GM21825 (cell line): Measurements from ENCODE around the gene CASP2.
A peak's percentile ranks its signal among the peaks of the same experiment; 100 is the strongest.

Experiments
- ATAC-seq: cut with Tn5 transposase; IDR thresholded peaks from one replicate; pipeline ENCODE4 v1.9.1; 2021; ENCODE audit warnings: mild to moderate bottlenecking, moderate library complexity; ENCODE audit not compliant: unreplicated experiment

The CASP2 gene

DNA sequence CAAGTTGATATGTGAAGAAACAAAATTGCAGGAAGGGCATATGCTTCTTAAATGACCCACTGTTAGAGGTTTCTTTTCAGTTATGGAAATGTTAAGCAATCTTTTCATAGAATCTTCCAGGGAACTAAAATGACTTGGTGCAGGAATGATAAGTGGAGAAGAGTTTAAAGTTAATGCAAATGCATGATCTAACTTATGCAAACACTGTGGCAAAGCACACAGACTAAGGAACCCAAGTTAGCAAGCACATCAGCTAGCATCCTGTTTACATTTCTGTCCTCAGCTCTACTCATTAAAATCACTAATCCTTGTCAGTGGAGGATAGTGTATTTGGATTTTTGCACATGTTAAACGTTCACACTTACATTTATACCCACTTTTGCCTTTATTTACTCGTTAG is 37.1 kb downstream of the CASP2 start:
- ATAC-seq = peak; percentile 77

DNA sequence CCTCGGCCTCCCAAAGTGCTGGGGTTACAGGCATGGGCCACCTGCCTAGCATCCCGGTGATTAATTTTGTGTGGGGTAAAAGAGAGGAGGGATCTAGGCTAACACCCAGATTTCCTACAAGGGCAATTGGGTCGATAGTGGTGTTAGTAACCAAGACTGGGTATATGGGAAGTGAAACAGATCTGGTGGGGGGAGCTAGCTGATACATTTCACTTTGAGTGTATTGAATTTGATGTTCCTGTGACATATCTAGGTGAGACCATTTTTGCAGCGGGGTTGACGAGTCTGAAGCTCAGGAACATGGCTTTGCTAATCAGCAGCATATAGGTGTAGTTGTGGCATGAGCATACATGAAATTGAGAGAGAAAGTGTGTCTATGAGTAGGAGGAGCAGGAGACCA is 39.8 kb downstream of the CASP2 start:
- ATAC-seq = no peak

DNA sequence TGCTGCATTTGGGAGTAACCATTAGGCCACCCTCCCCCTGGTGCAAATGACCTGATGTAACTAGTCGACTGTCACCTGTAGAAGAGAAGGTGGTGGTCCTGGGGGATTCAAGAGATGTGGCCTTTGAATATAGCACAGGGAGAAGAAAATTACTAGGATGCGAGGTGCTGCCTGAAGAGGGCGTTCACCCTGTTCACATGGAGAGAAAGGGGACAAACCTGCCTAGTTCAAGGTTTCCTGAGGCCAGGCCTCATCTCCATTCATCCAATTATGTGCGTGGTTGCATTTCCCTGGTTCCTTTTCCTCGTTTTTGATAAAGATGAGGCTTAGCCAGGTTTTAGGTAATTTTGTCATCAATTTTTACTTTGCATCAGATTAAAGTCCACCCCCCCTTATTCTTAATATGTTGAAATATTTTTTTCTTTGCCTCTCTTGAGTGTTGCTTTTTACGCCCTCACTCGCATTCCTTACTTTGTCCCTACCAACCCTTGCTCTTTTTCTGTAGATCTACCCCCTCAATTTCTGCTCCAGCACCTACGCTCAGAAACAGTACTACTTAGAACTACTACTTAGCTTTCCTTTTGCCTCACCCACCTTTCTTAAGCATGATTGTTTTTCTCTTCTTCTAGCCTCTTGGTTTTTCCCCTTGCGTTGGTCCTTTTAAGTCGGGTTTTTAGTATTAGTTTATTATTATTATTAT is 41.5 kb downstream of the CASP2 start:
- no peak for ATAC-seq

DNA sequence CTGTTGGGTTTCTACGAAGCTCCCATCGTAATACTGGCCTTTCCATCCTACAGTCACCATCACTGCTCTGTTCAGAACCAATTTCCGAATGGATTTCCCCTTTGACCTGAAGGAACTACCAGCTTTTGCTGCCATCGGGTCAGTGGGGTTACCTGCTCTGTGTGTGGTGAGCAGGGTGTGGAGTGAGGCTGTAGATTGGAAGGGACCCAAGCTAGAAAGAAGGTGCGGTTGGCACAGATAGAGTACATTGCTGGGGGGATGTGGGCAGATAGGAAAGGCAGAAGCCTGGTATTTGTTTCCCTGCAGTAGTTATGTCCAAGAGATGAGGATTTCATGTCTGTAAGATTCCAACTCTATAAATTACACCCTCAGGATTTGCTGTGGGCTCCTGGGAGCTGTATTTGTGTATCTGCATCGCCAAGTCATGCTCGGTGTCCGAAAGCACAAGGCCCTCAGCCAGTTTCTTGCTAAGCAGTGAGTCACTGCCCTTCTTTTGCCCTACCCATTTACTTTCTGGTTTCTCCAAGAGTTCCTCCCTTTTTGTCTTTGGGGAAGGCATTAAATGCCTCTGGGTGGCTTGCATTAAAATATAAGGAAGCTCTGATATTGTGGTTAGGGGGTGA is 43.1 kb downstream of the CASP2 start:
- no peak for ATAC-seq

DNA sequence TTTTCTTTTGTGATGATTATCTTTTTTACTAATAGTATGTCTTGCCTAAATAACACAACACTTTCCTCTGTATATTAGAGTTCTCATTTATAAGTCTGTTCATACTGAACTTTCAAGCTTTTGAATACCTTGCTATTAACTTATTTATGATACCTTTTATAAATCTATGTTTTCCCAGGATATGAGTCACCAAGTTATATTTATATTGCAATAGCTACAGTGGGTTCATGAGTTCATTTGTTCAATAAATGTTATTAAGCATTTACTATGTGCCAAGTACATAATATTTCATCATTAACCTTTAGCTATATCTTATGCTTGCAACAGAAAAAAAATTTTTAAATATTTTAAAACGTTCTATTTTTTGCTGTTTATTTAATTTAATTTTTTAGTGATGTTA is 46.1 kb downstream of the CASP2 start:
- ATAC-seq = no peak

DNA sequence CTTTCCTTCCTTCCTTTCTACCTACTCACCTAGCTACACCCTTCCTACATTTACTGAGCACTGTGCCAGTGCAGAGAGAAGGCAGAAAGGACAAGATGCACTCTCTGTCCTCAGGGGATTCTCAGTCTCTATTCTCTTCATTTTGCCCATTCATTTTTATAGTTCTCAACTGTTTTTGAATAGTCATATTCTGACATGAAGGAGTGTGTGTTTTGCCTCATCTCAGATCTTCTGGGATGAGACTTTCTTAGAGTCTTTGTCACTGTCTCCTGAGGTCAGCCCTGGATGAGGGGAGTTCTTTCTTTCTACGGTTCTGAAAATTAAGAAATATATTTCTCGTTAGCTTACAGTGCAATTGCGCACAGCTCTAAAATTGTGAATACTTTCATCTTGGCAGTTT is 49.1 kb downstream of the CASP2 start:
- no peak for ATAC-seq

DNA sequence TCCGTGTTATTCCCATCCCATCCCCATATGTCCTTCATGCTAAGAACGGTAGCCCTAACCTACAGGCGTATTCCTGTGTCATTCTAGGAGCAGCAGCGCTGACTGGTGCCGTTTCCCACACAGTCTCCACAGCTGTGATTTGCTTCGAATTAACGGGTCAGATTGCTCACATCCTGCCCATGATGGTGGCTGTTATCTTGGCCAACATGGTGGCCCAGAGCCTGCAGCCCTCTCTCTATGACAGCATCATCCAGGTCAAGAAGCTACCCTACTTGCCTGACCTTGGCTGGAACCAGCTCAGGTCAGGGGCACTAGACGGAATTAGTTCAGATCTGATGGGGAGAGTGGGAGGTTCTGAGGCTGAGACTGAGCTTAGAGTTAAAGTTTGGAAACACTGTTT is 53.7 kb downstream of the CASP2 start:
- no peak for ATAC-seq

DNA sequence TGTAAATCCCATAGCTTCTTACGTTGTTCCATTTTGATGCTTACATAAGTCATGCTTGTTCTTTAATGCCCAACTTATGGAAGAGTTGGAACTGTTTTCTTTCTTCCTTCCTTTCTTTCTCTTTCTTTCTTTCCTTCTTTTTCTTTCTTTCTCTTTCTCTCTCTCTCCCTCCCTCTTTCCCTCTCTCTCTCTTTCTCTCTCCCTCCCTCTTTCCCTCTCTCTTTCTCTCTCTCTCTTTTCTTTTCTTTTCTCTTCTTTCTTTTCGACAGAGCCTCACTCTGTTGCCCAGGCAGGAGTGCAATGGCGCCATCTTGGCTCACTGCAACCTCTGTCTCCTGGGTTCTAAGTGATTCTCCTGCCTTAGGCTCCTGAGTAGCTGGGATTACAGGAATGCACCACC is 55.4 kb downstream of the CASP2 start:
- ATAC-seq = no peak

DNA sequence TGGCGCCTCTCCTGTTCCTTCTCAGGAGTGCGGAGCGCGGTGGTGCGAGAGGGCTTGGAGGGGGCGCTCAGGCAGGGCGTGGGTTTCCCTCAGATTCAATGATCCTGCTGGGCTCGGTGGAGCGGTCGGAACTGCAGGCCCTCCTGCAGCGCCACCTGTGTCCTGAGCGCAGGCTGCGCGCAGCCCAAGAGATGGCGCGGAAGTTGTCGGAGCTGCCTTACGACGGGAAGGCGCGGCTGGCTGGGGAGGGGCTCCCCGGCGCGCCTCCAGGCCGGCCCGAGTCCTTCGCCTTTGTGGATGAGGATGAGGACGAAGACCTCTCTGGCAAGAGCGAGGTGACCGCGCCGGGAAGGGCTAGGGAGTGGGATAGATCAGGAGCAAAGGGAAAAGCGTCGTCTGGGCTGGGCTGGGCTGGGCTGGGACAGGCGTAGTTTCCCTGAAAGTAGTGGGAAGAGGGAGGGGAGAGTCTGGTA is 57.3 kb downstream of the CASP2 start:
- ATAC-seq = peak; percentile 80

DNA sequence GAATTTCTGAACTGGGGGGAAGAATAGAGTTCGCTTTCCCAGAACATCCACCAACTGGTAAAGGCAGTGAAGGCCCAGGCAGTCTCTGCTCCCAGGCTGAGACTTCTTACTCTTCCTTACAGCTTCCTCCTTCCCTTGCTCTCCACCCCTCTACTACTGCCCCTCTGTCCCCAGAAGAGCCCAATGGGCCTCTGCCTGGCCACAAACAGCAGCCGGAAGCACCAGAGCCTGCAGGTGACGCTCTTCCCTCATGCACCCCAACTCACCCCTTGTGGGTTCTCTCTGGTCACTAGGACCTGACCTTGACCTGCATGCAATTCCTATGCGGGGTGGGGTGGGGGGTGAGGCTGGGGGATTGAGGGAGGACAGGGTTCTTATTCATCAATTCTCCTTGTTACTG is 57.9 kb downstream of the CASP2 start:
- ATAC-seq = no peak

DNA sequence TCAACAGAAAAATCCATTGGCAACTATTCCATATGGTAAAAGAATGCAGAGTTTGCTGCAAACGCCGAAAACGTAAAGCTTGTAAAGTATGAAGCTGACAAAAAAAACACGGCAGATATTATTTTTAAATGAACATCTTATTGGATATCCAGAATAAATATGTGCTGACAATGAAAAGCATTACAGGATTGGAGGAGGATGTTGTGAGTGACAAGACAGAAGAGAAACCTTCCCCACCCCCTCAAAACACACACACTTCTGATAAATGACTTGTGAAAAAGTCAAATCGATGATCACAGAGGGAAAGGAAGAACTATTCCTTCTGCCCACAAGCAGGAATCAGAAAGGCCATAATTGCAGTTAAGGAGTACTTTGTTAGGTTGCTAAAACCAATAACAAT is 59.8 kb downstream of the CASP2 start:
- ATAC-seq = no peak

DNA sequence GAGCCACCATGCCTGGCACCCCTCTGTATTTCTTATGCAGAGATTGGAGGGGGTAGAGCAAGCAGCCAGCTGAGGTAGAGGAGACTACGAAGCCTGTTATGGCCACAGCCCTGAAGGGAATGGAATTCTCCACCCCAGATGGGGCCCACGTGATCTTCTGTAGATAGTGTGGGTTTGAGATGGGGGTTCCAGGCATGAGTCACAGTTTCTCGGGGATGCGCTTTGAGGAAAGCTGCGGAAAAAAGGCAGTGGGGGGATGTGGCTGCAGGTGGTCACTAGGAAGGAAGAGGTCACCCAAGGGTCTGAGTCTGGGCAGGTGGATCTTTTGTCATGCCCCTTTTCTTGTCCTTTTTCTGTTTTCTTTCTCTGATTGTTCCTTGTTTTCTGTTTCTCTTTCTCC is 62.9 kb downstream of the CASP2 start:
- no peak for ATAC-seq

DNA sequence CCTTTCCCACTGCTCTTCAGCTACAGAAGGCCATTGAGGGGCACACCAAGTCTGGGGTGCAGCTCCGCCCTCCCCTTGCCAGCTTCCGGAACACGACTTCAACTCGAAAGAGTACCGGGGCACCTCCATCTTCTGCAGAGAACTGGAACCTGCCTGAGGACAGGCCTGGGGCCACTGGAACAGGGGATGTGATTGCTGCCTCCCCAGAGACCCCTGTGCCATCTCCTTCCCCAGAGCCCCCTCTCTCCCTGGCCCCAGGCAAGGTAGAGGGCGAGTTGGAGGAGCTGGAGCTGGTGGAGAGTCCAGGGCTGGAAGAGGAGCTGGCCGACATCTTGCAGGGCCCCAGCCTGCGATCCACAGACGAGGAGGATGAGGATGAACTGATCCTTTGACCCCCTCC is 63.4 kb downstream of the CASP2 start:
- ATAC-seq = no peak

DNA sequence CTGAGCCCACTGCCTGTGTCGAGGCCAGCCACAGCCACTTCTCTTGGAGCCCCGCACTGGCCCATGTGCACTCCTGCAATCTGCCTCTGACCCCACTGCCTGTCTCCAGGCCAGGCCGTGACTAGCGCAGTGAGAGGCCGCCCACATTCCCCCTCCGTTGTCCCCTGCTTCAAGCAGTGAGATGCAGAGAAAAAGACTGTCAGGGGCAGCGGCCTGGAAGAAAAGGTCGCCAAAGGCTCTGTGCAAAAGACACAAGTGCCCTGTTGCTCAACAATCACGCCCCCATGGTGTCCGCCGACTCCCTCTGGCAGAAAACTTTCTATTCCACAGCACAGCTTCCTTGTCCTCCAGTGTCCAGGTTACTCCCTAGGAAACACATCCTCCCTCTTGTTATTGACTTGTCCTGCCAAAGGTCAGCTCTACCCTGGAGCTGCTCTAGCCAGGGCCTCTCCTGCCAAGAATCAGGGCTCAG is 64.4 kb downstream of the CASP2 start:
- no peak for ATAC-seq

DNA sequence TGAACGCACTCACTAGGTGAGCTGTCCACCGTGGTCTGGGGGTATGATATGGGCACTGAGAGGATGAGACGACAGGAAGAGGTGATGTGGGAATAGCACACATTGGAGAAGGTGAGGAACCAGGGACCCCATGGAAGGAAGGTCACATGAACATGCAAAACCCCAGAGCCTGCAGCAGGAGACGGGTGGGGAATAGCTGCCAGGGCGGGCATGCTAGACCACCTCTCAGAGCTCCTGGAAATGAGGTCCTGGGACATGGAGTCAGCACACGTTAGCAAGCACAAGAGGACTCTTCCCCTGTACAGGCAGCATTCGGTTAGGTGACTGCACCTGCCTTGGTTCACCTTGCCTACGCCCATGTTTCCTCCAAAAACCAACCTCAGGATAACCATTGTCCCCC is 66.2 kb downstream of the CASP2 start:
- ATAC-seq = no peak

DNA sequence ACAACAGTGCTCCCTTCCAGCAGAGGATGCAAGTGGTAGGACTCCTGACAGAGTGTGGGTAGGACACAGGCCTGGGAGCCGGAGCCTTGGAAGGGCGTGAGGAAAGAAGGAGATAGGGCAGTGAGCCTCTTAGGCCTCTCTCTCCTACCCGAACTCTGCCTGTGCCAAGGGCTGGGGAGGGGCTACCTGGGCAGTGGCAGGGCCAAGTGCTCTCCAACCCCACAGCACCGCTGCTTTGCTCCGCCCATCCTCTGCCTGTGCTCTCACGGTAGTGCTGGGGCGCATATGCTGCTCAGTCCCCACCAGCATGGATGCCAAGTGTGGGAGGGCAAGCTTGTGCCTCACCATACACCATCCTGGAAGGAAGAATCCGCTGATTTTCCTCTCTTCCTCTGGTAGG is 66.8 kb downstream of the CASP2 start:
- no peak for ATAC-seq

DNA sequence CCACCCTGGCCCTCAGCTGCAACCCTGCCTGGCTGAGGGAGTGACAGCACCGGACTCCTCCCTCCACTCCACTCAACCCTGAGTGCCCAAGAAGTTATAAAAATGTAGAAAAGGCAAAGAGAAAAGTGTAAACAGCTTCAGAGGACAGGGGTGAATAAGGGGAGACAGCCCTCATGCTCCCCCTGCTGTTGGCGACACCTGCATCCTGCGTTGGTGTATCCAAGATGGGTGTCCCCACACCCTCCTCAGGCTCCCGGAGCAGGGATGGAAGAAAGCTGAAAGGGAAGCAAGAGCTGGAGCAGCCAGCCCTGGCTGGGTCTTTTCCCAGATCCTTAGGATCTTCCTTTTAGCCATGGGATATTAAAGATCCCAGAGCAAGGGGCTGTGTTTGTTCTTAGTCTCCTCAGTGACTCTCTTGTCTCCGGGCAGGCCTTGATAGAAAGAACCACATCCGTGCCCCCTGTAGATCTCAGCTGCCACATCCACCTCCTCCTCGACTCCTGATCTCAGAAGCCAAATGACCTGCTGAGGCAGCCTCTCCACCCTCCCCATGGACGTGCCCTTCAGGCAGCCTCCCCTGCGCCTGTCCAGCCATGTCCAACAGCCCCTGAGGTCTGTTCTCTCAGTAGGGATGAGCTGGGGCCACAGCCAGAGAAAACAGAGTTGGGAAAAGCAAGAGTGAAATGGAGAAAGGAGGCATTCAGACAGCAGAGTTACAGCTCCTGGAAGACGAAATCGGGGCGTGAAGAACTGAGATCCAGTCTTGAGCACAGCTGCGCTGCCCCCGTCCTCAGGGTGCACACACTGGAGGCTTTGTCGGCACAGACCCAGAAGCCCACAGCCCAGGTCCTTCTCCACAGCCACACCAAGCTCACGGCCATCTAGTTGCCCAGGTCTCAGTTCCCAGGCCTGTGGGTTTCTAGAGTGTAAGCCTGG is 67.6 kb downstream of the CASP2 start:
- ATAC-seq = no peak

DNA sequence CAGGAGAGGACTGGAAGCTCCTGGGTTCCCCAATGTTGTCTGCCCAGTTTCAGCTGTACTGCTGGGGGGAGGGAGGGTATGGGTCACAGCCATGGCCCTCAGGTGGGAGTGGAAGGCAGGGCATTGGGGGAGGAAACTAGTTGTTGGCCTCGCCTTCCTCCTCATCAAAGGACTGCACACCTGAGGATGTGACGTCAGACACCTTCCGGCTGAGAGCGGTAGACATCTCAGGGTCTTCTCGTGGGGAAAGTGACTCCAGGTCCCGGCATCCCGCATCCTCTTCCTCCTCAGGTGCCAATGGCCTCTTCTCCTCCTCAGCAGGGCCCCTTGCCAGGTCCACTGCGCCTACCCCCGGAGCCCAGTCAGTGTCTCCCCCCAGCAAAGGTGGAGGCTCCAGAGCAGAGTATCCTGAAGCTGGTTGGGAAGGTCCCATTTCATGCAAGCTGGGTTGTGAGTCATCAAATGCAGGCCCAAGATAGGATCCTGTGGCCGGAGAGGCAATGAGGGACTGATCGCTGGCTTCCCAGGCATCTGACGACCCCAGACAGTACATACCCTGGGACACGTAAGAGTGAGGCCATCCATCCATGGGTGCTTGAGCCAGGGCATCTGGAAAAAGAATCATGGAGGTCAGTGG is 68.4 kb downstream of the CASP2 start:
- ATAC-seq = no peak
